HepG2 (cell line): Measurements from ENCODE around the gene CEACAM16. TPM values are rescaled to one million over a fixed set of nuclear protein-coding genes. Genes with fewer than 3 reads are reported as not detected.

ENCODE experiments used
- ATF7 ChIP-seq, 2 experiments: fragments of 450-650 bp in 1 of 2; sonication (generic) in 1 of 2; formaldehyde crosslinking in 1 of 2; IDR thresholded peaks; 2 replicates each; pipeline versions ENCODE4 v1.4.0 to v1.6.1; 2016 to 2020; ENCODE audit warnings: antibody characterized with exemption in 1 of 2, mild to moderate bottlenecking in 1 of 2, missing genetic modification reagents in 1 of 2
- CBX2 ChIP-seq, 2 experiments: fragments of 200-600 bp in 1 of 2; sonication (generic); formaldehyde crosslinking in 1 of 2; IDR thresholded peaks; 2 replicates each; pipeline versions ENCODE4 v1.7.0 to v1.8.1; 2018 to 2022; ENCODE audit warnings: low read depth in 2 of 2, low read length in 1 of 2, mild to moderate bottlenecking in 1 of 2, missing genetic modification reagents in 1 of 2
- DZIP1 ChIP-seq: sonication (generic); formaldehyde crosslinking; IDR thresholded peaks from 2 replicates; pipeline ENCODE4 v1.5.0; 2020; ENCODE audit warnings: mild to moderate bottlenecking, missing genetic modification reagents
- EED ChIP-seq: sonication (generic); formaldehyde crosslinking; IDR thresholded peaks from 2 replicates; pipeline ENCODE4 v1.5.0; 2020; ENCODE audit warnings: mild to moderate bottlenecking, missing genetic modification reagents
- IKZF4 ChIP-seq: sonication (generic); formaldehyde crosslinking; IDR thresholded peaks from 2 replicates; pipeline ENCODE4 v1.5.1; 2020; ENCODE audit warnings: borderline replicate concordance, mild to moderate bottlenecking, low read depth, missing genetic modification reagents; ENCODE audit errors: not compliant biosample characterization
- NKX3-1 ChIP-seq: sonication (generic); formaldehyde crosslinking; IDR thresholded peaks from 2 replicates; pipeline ENCODE4 v1.5.0; 2020; ENCODE audit warnings: missing genetic modification reagents
- PAWR ChIP-seq: sonication (generic); formaldehyde crosslinking; IDR thresholded peaks from 2 replicates; pipeline ENCODE4 v1.4.0; 2020; ENCODE audit warnings: missing genetic modification reagents, mild to moderate bottlenecking, borderline replicate concordance
- RBAK ChIP-seq: sonication (generic); formaldehyde crosslinking; IDR thresholded peaks from 2 replicates; pipeline ENCODE4 v1.5.1; 2020; ENCODE audit warnings: mild to moderate bottlenecking, missing genetic modification reagents
- SKI ChIP-seq: fragments of 450-650 bp; IDR thresholded peaks from one replicate; pipeline ENCODE4 v1.6.1; 2018; ENCODE audit warnings: mild to moderate bottlenecking; ENCODE audit not compliant: partially characterized antibody
- SNAPC2 ChIP-seq: sonication (generic); formaldehyde crosslinking; IDR thresholded peaks from 2 replicates; pipeline ENCODE4 v1.8.1; 2022; ENCODE audit warnings: mild to moderate bottlenecking, missing genetic modification reagents
- ZBTB2 ChIP-seq: sonication (generic); formaldehyde crosslinking; IDR thresholded peaks from 2 replicates; pipeline ENCODE4 v1.8.0; 2022; ENCODE audit warnings: low read depth, missing genetic modification reagents
- ZC3H13 ChIP-seq: sonication (generic); formaldehyde crosslinking; IDR thresholded peaks from 2 replicates; pipeline ENCODE4 v1.8.1; 2023; ENCODE audit warnings: mild to moderate bottlenecking, missing genetic modification reagents, moderate library complexity
- ZFX ChIP-seq: sonication (generic); formaldehyde crosslinking; IDR thresholded peaks from 2 replicates; pipeline ENCODE4 v1.4.0; 2020; ENCODE audit warnings: mild to moderate bottlenecking, low read depth, missing genetic modification reagents, moderate library complexity
- ZNF12 ChIP-seq: sonication (generic); formaldehyde crosslinking; IDR thresholded peaks from 2 replicates; pipeline ENCODE4 v1.5.0; 2020; ENCODE audit warnings: missing genetic modification reagents
- ZNF136 ChIP-seq: sonication (generic); formaldehyde crosslinking; IDR thresholded peaks from 2 replicates; pipeline ENCODE4 v1.8.1; 2022; ENCODE audit warnings: low read depth, mild to moderate bottlenecking, moderate library complexity, missing genetic modification reagents
- ZNF280B ChIP-seq: sonication (generic); formaldehyde crosslinking; IDR thresholded peaks from 2 replicates; pipeline ENCODE4 v1.5.0; 2020; ENCODE audit warnings: missing genetic modification reagents, mild to moderate bottlenecking, borderline replicate concordance
- ZNF317 ChIP-seq: sonication (generic); formaldehyde crosslinking; IDR thresholded peaks from 2 replicates; pipeline ENCODE4 v1.5.0; 2020; ENCODE audit warnings: mild to moderate bottlenecking, missing genetic modification reagents
- ZNF331 ChIP-seq: sonication (generic); formaldehyde crosslinking; IDR thresholded peaks from 2 replicates; pipeline ENCODE4 v1.4.0; 2020; ENCODE audit warnings: missing genetic modification reagents
- ZNF460 ChIP-seq: sonication (generic); formaldehyde crosslinking; IDR thresholded peaks from 2 replicates; pipeline ENCODE4 v1.5.1; 2020; ENCODE audit warnings: missing genetic modification reagents, mild to moderate bottlenecking, borderline replicate concordance
- polyA plus RNA-seq, 8 experiments: library from polyadenylated mRNA; depleted of rRNA in 3 of 8; stranded (reverse) in 7 of 8; unstranded in 1 of 8; fragments of >200 nt; fragmentation: Illumina TruSeq in 4 of 8; extraction: Trizol in 4 of 8; gene quantifications; 2 replicates each; pipeline versions ENCODE4 v1.2.1 to v1.2.3, GENCODE V29; 2011 to 2016; ENCODE audit warnings: low read depth in 4 of 8, missing spikeins in 1 of 8, mixed read lengths in 1 of 8; ENCODE audit not compliant: insufficient read depth in 1 of 8
- total RNA-seq, 5 experiments: library from RNA; depleted of rRNA; stranded (reverse); fragments of >200 nt; fragmentation: Illumina TruSeq; extraction: Trizol; gene quantifications; 2 replicates each; pipeline ENCODE4 v1.2.3, GENCODE V29; 2016; ENCODE audit warnings: low read depth in 1 of 5

CEACAM16 gene
- total and polyA plus RNA-seq, 2 of the 13 experiments (the other 11 are each of a cell fraction or from before 2014, with no cell fraction given), result not detected

GRCh38 chr19:44689290-44690130 is 9.4 kb upstream of the CEACAM16 start (continued):
- TF ChIP-seq ZNF280B (no peak; the same call in 1 of the 2 replicates), ZNF12 (CRISPR knock-in tag) (no peak), SNAPC2 (no peak), ZFX (CRISPR knock-in tag) (peak; percentile 35; the same call in 1 of the 2 replicates), ZNF331 (CRISPR knock-in tag) (no peak), ZNF136 (CRISPR knock-in tag) (no peak), ZC3H13 (CRISPR knock-in tag) (no peak), CBX2 (IDR thresholded peaks at IDR 0.05; ENCODE audit: low read depth, low read length) (no peak), CBX2 (CRISPR knock-in tag; IDR thresholded peaks at IDR 0.05; ENCODE audit: low read depth) (no peak), IKZF4 (no peak), DZIP1 (CRISPR knock-in tag) (no peak), ZNF460 (CRISPR knock-in tag) (no peak), RBAK (CRISPR knock-in tag) (no peak), ZBTB2 (CRISPR knock-in tag) (no peak), ZNF317 (CRISPR knock-in tag) (no peak), ATF7 (IDR thresholded peaks at IDR 0.05) (no peak), ATF7 (CRISPR knock-in tag; IDR thresholded peaks at IDR 0.05) (no peak), SKI (peak; percentile 72), PAWR (no peak), EED (CRISPR knock-in tag) (no peak), NKX3-1 (CRISPR knock-in tag) (no peak)
